ENCODE results near the gene HECTD1. TPM values are rescaled to one million over a fixed set of nuclear protein-coding genes. Genes with fewer than 3 reads are reported as not detected.

Gene HECTD1
- total RNA-seq, 2 experiments from 2014 or later: 90.3 to 126 TPM

DNA sequence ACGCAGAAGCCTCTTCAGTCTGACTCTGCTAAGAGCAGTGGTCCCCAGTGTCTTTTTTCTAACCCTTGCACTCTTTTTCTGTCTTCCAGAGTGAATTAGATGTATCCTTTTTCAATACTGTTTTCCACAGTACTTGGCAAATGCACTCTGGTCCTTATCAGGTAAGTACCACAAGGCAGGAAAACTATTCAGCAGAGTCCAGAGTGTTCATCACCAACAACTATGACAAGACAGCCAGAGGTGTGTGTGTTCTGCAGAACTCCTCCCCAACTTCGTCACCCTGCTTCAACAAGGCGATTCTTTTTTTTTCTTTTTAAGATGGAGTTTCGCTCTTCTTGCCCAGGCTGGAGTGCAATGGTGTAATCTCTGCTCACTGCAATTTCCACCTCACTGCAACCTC lies 127.1 kb downstream of the HECTD1 start:
- DNase-seq (ENCODE audit: low spot score): no peak
- H3K9me2 ChIP-seq (ENCODE audit: insufficient read depth, low read length): no peaks in the 10 kb centered on the region
- H3K79me2 ChIP-seq (ENCODE audit: insufficient read depth, low read depth, low read length): no peaks in the 10 kb centered on the region
- peaks cover 17% of the 10 kb centered on the region for H3K4me1 ChIP-seq (ENCODE audit: insufficient read depth, low read length, poor library complexity, severe bottlenecking)
- no peak overlapping the region for H3K4me2 ChIP-seq (ENCODE audit: low read length)
- no peak overlapping the region for H3K27ac ChIP-seq (ENCODE audit: low read depth, low read length, poor library complexity, severe bottlenecking)
- no peak overlapping the region for H3K4me3 ChIP-seq (ENCODE audit: low read depth, low read length, poor library complexity, severe bottlenecking)
- POLR2A ChIA-PET: no interaction called here
- no peaks in the 10 kb centered on the region for H3K36me3 ChIP-seq (ENCODE audit: insufficient read depth, low read length)
- no peaks in the 10 kb centered on the region for H3K9me3 ChIP-seq (ENCODE audit: low read length)
- intact Hi-C loops (cut with micrococcal nuclease; ENCODE audit: unreplicated experiment): loop anchor here (5.0 to 10.0 kb wide), 4 partner anchors 53 to 426 kb away; partner anchors contain the start of genes AP4S1, COCH and STRN3
- no peak overlapping the region for H2AFZ ChIP-seq (ENCODE audit: low read length)
- H4K20me1 ChIP-seq (ENCODE audit: insufficient read depth, low read length): no peaks in the 10 kb centered on the region
- CTCF ChIA-PET (ENCODE audit: unreplicated experiment): no interaction called here
- TF ChIP-seq, protein P1, sequence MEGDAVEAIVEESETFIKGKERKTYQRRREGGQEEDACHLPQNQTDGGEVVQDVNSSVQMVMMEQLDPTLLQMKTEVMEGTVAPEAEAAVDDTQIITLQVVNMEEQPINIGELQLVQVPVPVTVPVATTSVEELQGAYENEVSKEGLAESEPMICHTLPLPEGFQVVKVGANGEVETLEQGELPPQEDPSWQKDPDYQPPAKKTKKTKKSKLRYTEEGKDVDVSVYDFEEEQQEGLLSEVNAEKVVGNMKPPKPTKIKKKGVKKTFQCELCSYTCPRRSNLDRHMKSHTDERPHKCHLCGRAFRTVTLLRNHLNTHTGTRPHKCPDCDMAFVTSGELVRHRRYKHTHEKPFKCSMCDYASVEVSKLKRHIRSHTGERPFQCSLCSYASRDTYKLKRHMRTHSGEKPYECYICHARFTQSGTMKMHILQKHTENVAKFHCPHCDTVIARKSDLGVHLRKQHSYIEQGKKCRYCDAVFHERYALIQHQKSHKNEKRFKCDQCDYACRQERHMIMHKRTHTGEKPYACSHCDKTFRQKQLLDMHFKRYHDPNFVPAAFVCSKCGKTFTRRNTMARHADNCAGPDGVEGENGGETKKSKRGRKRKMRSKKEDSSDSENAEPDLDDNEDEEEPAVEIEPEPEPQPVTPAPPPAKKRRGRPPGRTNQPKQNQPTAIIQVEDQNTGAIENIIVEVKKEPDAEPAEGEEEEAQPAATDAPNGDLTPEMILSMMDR (conservative IDR thresholded peaks at IDR 0.05; ENCODE audit: low read length): no peak
- no peak for TF ChIP-seq EZH2phosphoT487 (IDR thresholded peaks at IDR 0.05; ENCODE audit: borderline replicate concordance, low read depth, low read length)
- no TSS peak for BruUV-seq (replicated peaks)

- H4K20me1 ChIP-seq (ENCODE audit: insufficient read depth, low read length): no peaks in the 10 kb centered on the region
- DNase-seq (ENCODE audit: low spot score): no peak
- no peaks in the 10 kb centered on the region for H3K9me3 ChIP-seq (ENCODE audit: low read length)
- CTCF ChIA-PET (ENCODE audit: unreplicated experiment): no interaction called here
- H3K4me3 ChIP-seq (ENCODE audit: low read depth, low read length, poor library complexity, severe bottlenecking): no peak overlapping the region
- H3K9me2 ChIP-seq (ENCODE audit: insufficient read depth, low read length): no peaks in the 10 kb centered on the region
- H3K36me3 ChIP-seq (ENCODE audit: insufficient read depth, low read length): 0 out of 2 replicates have a peak, but pooled peaks cover 4% of the 10 kb centered on the region
- no peak for TF ChIP-seq EZH2phosphoT487 (IDR thresholded peaks at IDR 0.05; ENCODE audit: borderline replicate concordance, low read depth, low read length)
- TF ChIP-seq, protein P1 (conservative IDR thresholded peaks at IDR 0.05; ENCODE audit: low read length): no peak
- no peak overlapping the region for H2AFZ ChIP-seq (ENCODE audit: low read length)
- no peaks in the 10 kb centered on the region for H3K79me2 ChIP-seq (ENCODE audit: insufficient read depth, low read depth, low read length)
- intact Hi-C loops (cut with micrococcal nuclease; ENCODE audit: unreplicated experiment): loop anchor here (5.0 to 10.0 kb wide), 4 partner anchors 53 to 425 kb away; partner anchors contain the start of genes AP4S1, COCH and STRN3
- POLR2A ChIA-PET: interaction anchor here (0.6 kb wide), 1 partner anchor 334 kb away, joined by 3 read pairs; no protein-coding TSS in a partner anchor
- no peak overlapping the region for H3K4me2 ChIP-seq (ENCODE audit: low read length)
- H3K27ac ChIP-seq (ENCODE audit: low read depth, low read length, poor library complexity, severe bottlenecking): no peak overlapping the region
- peaks cover 16% of the 10 kb centered on the region for H3K4me1 ChIP-seq (ENCODE audit: insufficient read depth, low read length, poor library complexity, severe bottlenecking)
- BruUV-seq (replicated peaks): no TSS peak
These were observed 127.5 kb downstream of the HECTD1 start for GRCh38 chr14:31080056-31080455.

DNA sequence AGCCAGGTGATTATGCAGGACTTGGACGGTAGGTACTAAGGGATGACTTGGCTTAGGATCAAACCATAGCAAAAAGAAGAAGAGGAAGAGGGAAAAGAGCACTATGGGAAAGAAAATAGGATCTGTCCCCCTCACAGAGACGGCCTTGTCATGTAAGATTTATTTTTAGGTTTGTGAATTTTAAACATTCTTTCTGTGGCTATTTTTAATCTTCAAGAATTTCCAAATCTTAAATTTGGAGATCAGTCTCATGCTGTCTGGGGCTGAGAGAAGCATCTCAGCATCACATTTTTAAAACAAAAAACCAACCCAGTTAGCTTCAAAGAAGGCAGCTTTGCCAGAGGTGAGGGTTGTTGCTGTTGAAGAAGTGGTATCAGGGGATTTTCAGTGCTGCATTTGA lies 128.8 kb downstream of the HECTD1 start:
- no TSS peak for BruUV-seq (replicated peaks)
- H2AFZ ChIP-seq (ENCODE audit: low read length): no peak overlapping the region
- no peak for DNase-seq (ENCODE audit: low spot score)

More for the DNA sequence above, 128.8 kb downstream of the HECTD1 start:
- H3K27ac ChIP-seq (ENCODE audit: low read depth, low read length, poor library complexity, severe bottlenecking): no peak overlapping the region
- no peak overlapping the region for H3K4me2 ChIP-seq (ENCODE audit: low read length)
- no peaks in the 10 kb centered on the region for H3K9me2 ChIP-seq (ENCODE audit: insufficient read depth, low read length)
- intact Hi-C loops (cut with micrococcal nuclease; ENCODE audit: unreplicated experiment): no loop called here
- no peaks in the 10 kb centered on the region for H4K20me1 ChIP-seq (ENCODE audit: insufficient read depth, low read length)
- no peaks in the 10 kb centered on the region for H3K79me2 ChIP-seq (ENCODE audit: insufficient read depth, low read depth, low read length)
- ChIA-PET CTCF (ENCODE audit: unreplicated experiment) (no interaction called here), POLR2A (no interaction called here)
- H3K4me1 ChIP-seq (ENCODE audit: insufficient read depth, low read length, poor library complexity, severe bottlenecking): peaks cover 3% of the 10 kb centered on the region
- 0 out of 2 replicates have a peak, but pooled peaks cover 6% of the 10 kb centered on the region for H3K36me3 ChIP-seq (ENCODE audit: insufficient read depth, low read length)
- H3K9me3 ChIP-seq (ENCODE audit: low read length): no peaks in the 10 kb centered on the region
- TF ChIP-seq, protein P1 (conservative IDR thresholded peaks at IDR 0.05; ENCODE audit: low read length): no peak
- TF ChIP-seq EZH2phosphoT487 (IDR thresholded peaks at IDR 0.05; ENCODE audit: borderline replicate concordance, low read depth, low read length): no peak
- no peak overlapping the region for H3K4me3 ChIP-seq (ENCODE audit: low read depth, low read length, poor library complexity, severe bottlenecking)
